IMR-90 (cell line): ENCODE data around the gene CIB2. TPM values are rescaled to one million over a fixed set of nuclear protein-coding genes. Genes with fewer than 3 reads are reported as not detected.

Experiments
- ATAC-seq: fragments of 200-7000 bp; cut with Tn5 transposase; 2 replicates; pipeline ENCODE4 v1.9.1; 2020; ENCODE audit warnings: low read depth, mild to moderate bottlenecking, moderate library complexity
- BruUV-seq: library from RNA; stranded (reverse); fragments of 400-500 nt; replicated peaks from 2 replicates; lab custom pipeline; 2021; lab: Mats Ljungman, UMichigan
- CTCF ChIA-PET: fragments of 300-600 bp; formaldehyde crosslinking; extraction: SDS; loops from one replicate; lab custom pipeline; 2021; ENCODE audit warnings: antibody characterized with exemption; lab: Yijun Ruan, JAX
- POLR2A ChIA-PET: fragments of 300-600 bp; sonication (Branson Sonifier 250); formaldehyde crosslinking; loops from one replicate; lab custom pipeline; 2022; ENCODE audit warnings: antibody characterized with exemption; ENCODE audit not compliant: unreplicated experiment; lab: Charles Lee
- DNase-seq: peaks from one replicate; pipeline ENCODE4 v3.0.0; 2013
- H2AFZ ChIP-seq: replicated peaks from 2 replicates; pipeline ENCODE3; 2013; ENCODE audit warnings: low read length, mild to moderate bottlenecking; ENCODE audit not compliant: poor library complexity
- H2AK5ac ChIP-seq: 2 replicates; pipeline ENCODE4 v1.6.1; 2013; ENCODE audit warnings: low read depth, low read length, inconsistent platforms
- H2AK9ac ChIP-seq: replicated peaks from 2 replicates; pipeline ENCODE3; 2013; ENCODE audit warnings: mild to moderate bottlenecking, low read depth, low read length, moderate library complexity; ENCODE audit not compliant: poor library complexity
- H2BK120ac ChIP-seq: 2 replicates; pipeline ENCODE4 v1.6.1; 2013; ENCODE audit warnings: low read depth, low read length, inconsistent platforms
- H2BK15ac ChIP-seq: 3 replicates; pipeline ENCODE4 v1.6.1; 2013; ENCODE audit warnings: low read depth, low read length, inconsistent platforms
- H2BK20ac ChIP-seq: 2 replicates; pipeline ENCODE4 v1.6.1; 2013; ENCODE audit warnings: low read depth, mild to moderate bottlenecking, inconsistent platforms, low read length, moderate library complexity
- H2BK5ac ChIP-seq: 2 replicates; pipeline ENCODE4 v1.6.1; 2013; ENCODE audit warnings: mild to moderate bottlenecking, low read depth, low read length, inconsistent platforms; ENCODE audit not compliant: poor library complexity, severe bottlenecking
- H3K14ac ChIP-seq: replicated peaks from 2 replicates; pipeline ENCODE4 v1.6.1; 2013; ENCODE audit warnings: low read depth, low read length, inconsistent platforms
- H3K18ac ChIP-seq: 2 replicates; pipeline ENCODE4 v1.6.1; 2013; ENCODE audit warnings: low read depth, low read length, control low read depth
- H3K23ac ChIP-seq: 2 replicates; pipeline ENCODE4 v1.6.1; 2013; ENCODE audit warnings: low read depth, low read length, inconsistent platforms
- H3K27ac ChIP-seq: 2 replicates; pipeline ENCODE4 v1.5.1; 2013; ENCODE audit warnings: mild to moderate bottlenecking, control low read depth, low read length; ENCODE audit not compliant: insufficient read depth
- H3K27me3 ChIP-seq: 2 replicates; pipeline ENCODE4 v1.6.1; 2013; ENCODE audit warnings: low read length; ENCODE audit not compliant: control insufficient read depth, insufficient read depth
- H3K36me3 ChIP-seq: 2 replicates; pipeline ENCODE4 v1.6.1; 2013; ENCODE audit warnings: low read length, mixed read lengths; ENCODE audit not compliant: control insufficient read depth, insufficient read depth
- H3K4ac ChIP-seq: 2 replicates; pipeline ENCODE4 v1.6.1; 2013; ENCODE audit warnings: low read depth, low read length, inconsistent platforms
- H3K4me1 ChIP-seq: 2 replicates; pipeline ENCODE4 v1.6.1; 2013; ENCODE audit warnings: low read length, mixed read lengths; ENCODE audit not compliant: control insufficient read depth, insufficient read depth
- H3K4me2 ChIP-seq: 2 replicates; pipeline ENCODE4 v1.6.1; 2013; ENCODE audit warnings: low read depth, mild to moderate bottlenecking, control low read depth, low read length, moderate library complexity
- H3K4me3 ChIP-seq: 2 replicates; pipeline ENCODE4 v1.5.1; 2013; ENCODE audit warnings: low read depth, mild to moderate bottlenecking, control low read depth, low read length, moderate library complexity; ENCODE audit not compliant: insufficient read depth
- H3K56ac ChIP-seq: 2 replicates; pipeline ENCODE4 v1.6.1; 2013; ENCODE audit warnings: low read length, inconsistent platforms; ENCODE audit not compliant: insufficient read depth; ENCODE audit errors: extremely low read depth
- H3K79me1 ChIP-seq, 2 experiments: 2 replicates each; pipeline ENCODE4 v1.6.1; 2013; ENCODE audit warnings: low read length in 2 of 2, inconsistent platforms in 1 of 2, low read depth in 1 of 2
- H3K9ac ChIP-seq: 2 replicates; pipeline ENCODE4 v1.6.1; 2013; ENCODE audit warnings: low read depth, low read length, control low read depth
- H3K9me1 ChIP-seq: 2 replicates; pipeline ENCODE4 v1.6.1; 2013; ENCODE audit warnings: low read length, inconsistent platforms; ENCODE audit not compliant: insufficient read depth
- H3K9me3 ChIP-seq: 2 replicates; pipeline ENCODE4 v1.6.1; 2013; ENCODE audit warnings: low read length; ENCODE audit not compliant: control insufficient read depth, insufficient read depth
- H4K20me1 ChIP-seq: 2 replicates; pipeline ENCODE4 v1.6.1; 2013; ENCODE audit warnings: low read length, inconsistent platforms; ENCODE audit not compliant: insufficient read depth
- H4K5ac ChIP-seq: 2 replicates; pipeline ENCODE4 v1.6.1; 2013; ENCODE audit warnings: mild to moderate bottlenecking, low read depth, low read length, control low read depth
- H4K8ac ChIP-seq, 2 experiments: 2 replicates each; pipeline ENCODE4 v1.6.1; 2013; ENCODE audit warnings: low read depth in 2 of 2, low read length in 2 of 2, control low read depth in 1 of 2, inconsistent platforms in 1 of 2
- H4K91ac ChIP-seq: 2 replicates; pipeline ENCODE4 v1.6.1; 2013; ENCODE audit warnings: low read depth, low read length, inconsistent platforms; ENCODE audit not compliant: insufficient read depth
- CEBPB ChIP-seq: IDR thresholded peaks from 2 replicates; pipeline ENCODE4 v1.6.1; 2012; ENCODE audit warnings: low read depth, low read length, improper control_type of control experiment
- CHD1 ChIP-seq: IDR thresholded peaks from 2 replicates; pipeline ENCODE4 v1.6.1; 2012; ENCODE audit warnings: low read depth, low read length, improper control_type of control experiment
- FOS ChIP-seq: fragments of 150-350 bp; IDR thresholded peaks from 2 replicates; pipeline ENCODE4 v1.6.1; 2016; ENCODE audit warnings: low read depth, low read length
- MAFK ChIP-seq: IDR thresholded peaks from 2 replicates; pipeline ENCODE4 v1.6.1; 2012; ENCODE audit warnings: low read depth, low read length, improper control_type of control experiment
- MXI1 ChIP-seq: IDR thresholded peaks from 2 replicates; pipeline ENCODE4 v1.6.1; 2012; ENCODE audit warnings: low read depth, mild to moderate bottlenecking, low read length, moderate library complexity, borderline replicate concordance
- NFE2L2 ChIP-seq: fragments of 150-350 bp; IDR thresholded peaks from 2 replicates; pipeline ENCODE4 v1.6.1; 2016; ENCODE audit warnings: low read depth, mild to moderate bottlenecking, low read length
- POLR2A ChIP-seq: IDR thresholded peaks from 2 replicates; pipeline ENCODE4 v1.6.1; 2012; ENCODE audit warnings: mild to moderate bottlenecking, low read depth, low read length
- RCOR1 ChIP-seq: IDR thresholded peaks from 2 replicates; pipeline ENCODE4 v1.6.1; 2012; ENCODE audit warnings: mild to moderate bottlenecking, low read length, improper control_type of control experiment; ENCODE audit not compliant: insufficient replicate concordance
- RFX5 ChIP-seq: IDR thresholded peaks from 2 replicates; pipeline ENCODE4 v1.8.0; 2012; ENCODE audit warnings: low read depth, mild to moderate bottlenecking, low read length, moderate library complexity
- SMC3 ChIP-seq: fragments of 150-350 bp; IDR thresholded peaks from 2 replicates; pipeline ENCODE4 v1.6.1; 2016; ENCODE audit warnings: low read depth, mild to moderate bottlenecking, antibody characterized with exemption, low read length, moderate library complexity
- WGBS, 2 experiments: methylation state at CpG; one replicate each; pipeline versions ENCODE4 v1.1.5 to v1.1.7; 2013; ENCODE audit warnings: missing lambda C conversion rate in 2 of 2; ENCODE audit not compliant: insufficient read length in 1 of 2; ENCODE audit errors: extremely low coverage in 2 of 2; 5-methylcytosine and 5-hydroxymethylcytosine counted together
- dilution Hi-C: fragments of 300-500 bp; cut with HindIII; formaldehyde crosslinking; loops from one replicate; pipeline ENCODE4 v1.14.3; 2018; ENCODE audit warnings: low sequenced_read_pairs; ENCODE audit not compliant: unreplicated experiment
- in situ Hi-C: fragments of 300-500 bp; cut with MboI; formaldehyde crosslinking; loops from 3 replicates; pipeline ENCODE4 v1.14.3; 2019; ENCODE audit warnings: low sequenced_read_pairs, inconsistent platforms, mixed read lengths
- intact Hi-C: fragments of 100-400 bp; cut with micrococcal nuclease; formaldehyde crosslinking; loops from 2 replicates; pipeline ENCODE4 v1.10.0; 2022
- polyA plus RNA-seq, 3 experiments: library from polyadenylated mRNA; depleted of rRNA; stranded (reverse); fragments of >200 nt; gene quantifications; 2 replicates each; pipeline ENCODE4 v1.2.3, GENCODE V29; 2012; ENCODE audit warnings: low replicate concordance in 1 of 3
- total RNA-seq: library from RNA; depleted of rRNA; stranded (reverse); fragments of >200 nt; gene quantifications from 2 replicates; pipeline ENCODE4 v1.2.3, GENCODE V29; 2012
- TF ChIP-seq, protein P1 (sequence below): fragments of 150-350 bp; IDR thresholded peaks from 2 replicates; pipeline ENCODE4 v1.6.1; 2016; ENCODE audit warnings: low read depth, mild to moderate bottlenecking, low read length, moderate library complexity, borderline replicate concordance
- TF ChIP-seq, protein P2 (sequence below): fragments of 150-350 bp; IDR thresholded peaks from 2 replicates; pipeline ENCODE4 v1.6.1; 2017; ENCODE audit warnings: mild to moderate bottlenecking, antibody characterized with exemption, low read length, low read depth

The CIB2 gene
- total and polyA plus RNA-seq, 2 of the 4 experiments (the other 2 are of a cell fraction) = 2.2 to 2.4 TPM

DNA sequence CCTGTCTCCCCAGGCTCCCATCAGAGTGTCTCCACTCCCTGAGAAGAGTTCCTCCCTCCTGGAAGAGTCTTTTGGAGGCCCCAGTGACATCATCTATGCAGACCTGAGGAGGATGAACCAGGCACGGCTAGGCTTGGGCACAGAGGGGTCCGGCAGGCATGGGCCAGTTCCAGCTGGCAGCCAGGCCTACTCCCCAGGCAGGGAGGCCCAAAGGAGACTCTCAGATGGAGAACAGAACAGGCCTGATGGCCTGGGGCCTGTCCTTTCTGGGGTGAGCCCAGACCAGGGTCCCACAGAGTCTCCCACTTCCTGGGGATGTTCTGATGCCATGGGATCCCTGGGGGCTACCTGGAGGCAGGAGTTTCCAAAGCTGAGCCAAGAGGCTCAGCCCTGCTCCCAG is 30.4 kb downstream of the CIB2 start:
- H3K4ac ChIP-seq = no peak overlapping the region
- H2AK9ac ChIP-seq = no peak overlapping the region
- no peak overlapping the region for H2BK15ac ChIP-seq
- no peak for ATAC-seq
- H4K8ac ChIP-seq = no peak overlapping the region
- no peaks in the 10 kb centered on the region for H3K36me3 ChIP-seq
- peaks cover 19% of the 10 kb centered on the region for H3K27me3 ChIP-seq
- H2AK5ac ChIP-seq = no peak overlapping the region
- H3K4me3 ChIP-seq = no peak overlapping the region
- WGBS, 2 experiments = 82% methylated on average over 2 of the region's 2 CpGs; no CpG with 5 or more reads in 1 of the 2 experiments
- dilution Hi-C loops = no loop called here
- H3K4me2 ChIP-seq = no peak overlapping the region
- no peaks in the 10 kb centered on the region; the same call in 1 of the 2 replicates for H3K4me1 ChIP-seq
- H3K9ac ChIP-seq = no peak overlapping the region
- no peaks in the 10 kb centered on the region for H3K79me1 ChIP-seq
- no peak overlapping the region for H3K18ac ChIP-seq
- H3K27ac ChIP-seq = no peak overlapping the region
- no peaks in the 10 kb centered on the region for H3K9me3 ChIP-seq
- H3K9me1 ChIP-seq = no peaks in the 10 kb centered on the region
- H2BK120ac ChIP-seq = no peak overlapping the region
- no TSS peak for BruUV-seq
- ChIA-PET POLR2A (no interaction called here), CTCF (interaction anchor here (0.7 to 0.8 kb wide), 2 partner anchors 12 to 25 kb away, joined by 3 to 4 read pairs; no protein-coding TSS in a partner anchor)
- TF ChIP-seq NFE2L2 = no peak
- no peak for TF ChIP-seq CHD1
- TF ChIP-seq, protein P1, sequence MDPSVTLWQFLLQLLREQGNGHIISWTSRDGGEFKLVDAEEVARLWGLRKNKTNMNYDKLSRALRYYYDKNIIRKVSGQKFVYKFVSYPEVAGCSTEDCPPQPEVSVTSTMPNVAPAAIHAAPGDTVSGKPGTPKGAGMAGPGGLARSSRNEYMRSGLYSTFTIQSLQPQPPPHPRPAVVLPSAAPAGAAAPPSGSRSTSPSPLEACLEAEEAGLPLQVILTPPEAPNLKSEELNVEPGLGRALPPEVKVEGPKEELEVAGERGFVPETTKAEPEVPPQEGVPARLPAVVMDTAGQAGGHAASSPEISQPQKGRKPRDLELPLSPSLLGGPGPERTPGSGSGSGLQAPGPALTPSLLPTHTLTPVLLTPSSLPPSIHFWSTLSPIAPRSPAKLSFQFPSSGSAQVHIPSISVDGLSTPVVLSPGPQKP = no peak
- TF ChIP-seq MAFK = no peak
- TF ChIP-seq FOS = no peak
- TF ChIP-seq RFX5 = no peak
- TF ChIP-seq RCOR1 = no peak
- TF ChIP-seq, protein P2, sequence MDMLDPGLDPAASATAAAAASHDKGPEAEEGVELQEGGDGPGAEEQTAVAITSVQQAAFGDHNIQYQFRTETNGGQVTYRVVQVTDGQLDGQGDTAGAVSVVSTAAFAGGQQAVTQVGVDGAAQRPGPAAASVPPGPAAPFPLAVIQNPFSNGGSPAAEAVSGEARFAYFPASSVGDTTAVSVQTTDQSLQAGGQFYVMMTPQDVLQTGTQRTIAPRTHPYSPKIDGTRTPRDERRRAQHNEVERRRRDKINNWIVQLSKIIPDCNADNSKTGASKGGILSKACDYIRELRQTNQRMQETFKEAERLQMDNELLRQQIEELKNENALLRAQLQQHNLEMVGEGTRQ = no peak
- TF ChIP-seq MXI1 = no peak
- no peak for TF ChIP-seq CEBPB
- no peak for TF ChIP-seq POLR2A
- TF ChIP-seq SMC3 = no peak
- H3K14ac ChIP-seq = no peak overlapping the region
- DNase-seq = no peak
- H2AFZ ChIP-seq = no peak overlapping the region
- intact Hi-C loops = no loop called here
- no peak overlapping the region for H3K23ac ChIP-seq
- H2BK5ac ChIP-seq = no peak overlapping the region
- H3K56ac ChIP-seq = no peak overlapping the region
- H4K20me1 ChIP-seq = no peaks in the 10 kb centered on the region
- no peak overlapping the region for H4K5ac ChIP-seq
- in situ Hi-C loops = no loop called here
- no peak overlapping the region for H2BK20ac ChIP-seq
- H4K91ac ChIP-seq = no peak overlapping the region
